Measurements from ENCODE around the gene GSTM3. TPM values are rescaled to one million over a fixed set of nuclear protein-coding genes. Genes with fewer than 3 reads are reported as not detected.
"Not testable (repeated sequence)": the region's sequence is repeated elsewhere in the genome, so short reads cannot be mapped to it uniquely, and the experiment has no call there.

Gene GSTM3
- polyA plus RNA-seq, 1 donor (not counting 4 experiments of a cell fraction or from before 2014, with no cell fraction given): 113 TPM

DNA sequence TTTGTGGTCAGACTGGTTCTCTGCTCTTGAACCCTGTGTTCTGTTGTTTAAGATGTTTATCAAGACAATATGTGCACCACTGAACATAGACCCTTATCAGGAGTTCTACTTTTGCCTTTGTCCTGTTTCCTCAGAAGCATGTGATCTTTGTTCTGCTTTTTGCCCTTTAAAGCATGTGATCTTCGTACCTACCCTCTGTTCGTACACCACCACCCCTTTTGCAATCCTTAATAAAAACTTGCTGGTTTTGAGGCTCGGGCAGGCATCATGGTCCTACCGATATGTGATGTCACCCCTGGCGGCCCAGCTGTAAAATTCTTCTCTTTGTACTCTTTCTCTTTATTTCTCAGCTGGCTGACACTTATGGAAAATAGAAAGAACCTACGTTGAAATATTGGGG is 56.1 kb downstream of the GSTM3 start:
- H3K79me2 ChIP-seq (ENCODE audit: control insufficient read depth, insufficient read depth, low read length); H3K27ac ChIP-seq (ENCODE audit: control insufficient read depth, insufficient read depth, low read length); H3K27me3 ChIP-seq (ENCODE audit: control insufficient read depth, extremely low read depth, insufficient read depth, low read length); H3K9ac ChIP-seq (ENCODE audit: control insufficient read depth, extremely low read depth, insufficient read depth, low read length); H4K20me1 ChIP-seq (ENCODE audit: control insufficient read depth, extremely low read depth, insufficient read depth, low read length); H3K4me2 ChIP-seq (ENCODE audit: control insufficient read depth, extremely low read depth, insufficient read depth, low read depth, low read length); DNase-seq (ENCODE audit: low read depth, low spot score); H3K4me3 ChIP-seq (ENCODE audit: control insufficient read depth in 2 of 3, extremely low read depth in 1 of 3, insufficient read depth in 2 of 3, low read depth in 1 of 3, low read length in 3 of 3); H3K9me3 ChIP-seq (ENCODE audit: control insufficient read depth, low read depth, low read length); H3K9me1 ChIP-seq (ENCODE audit: control insufficient read depth, extremely low read depth, insufficient read depth, low read length); H2AFZ ChIP-seq (ENCODE audit: control insufficient read depth, low read length); H3K36me3 ChIP-seq (ENCODE audit: control insufficient read depth in 2 of 2, extremely low read depth in 1 of 2, insufficient read depth in 2 of 2, low read length in 2 of 2); dilution Hi-C loops (cut with MboI; ENCODE audit: extremely low pct_ligation_motif_present, low sequenced_read_pairs); H3K4me1 ChIP-seq (ENCODE audit: control insufficient read depth, extremely low read depth, insufficient read depth, low read length); FAIRE-seq: not testable (repeated sequence)

Other genes starting within 250 kb of the GSTM3 start
- 4.9 to 7.6 TPM (median 5.0 TPM) in 3 replicates for gene CYB561D1, start 246.9 kb downstream of the GSTM3 start, polyA plus RNA-seq
- gene AMIGO1, start 231.3 kb downstream of the GSTM3 start, polyA plus RNA-seq: 0.20 to 0.26 TPM (median 0.24 TPM) in 3 replicates
- gene GPR61, start 201.2 kb downstream of the GSTM3 start, polyA plus RNA-seq: 0.12 to 0.17 TPM in 2 of 3 replicates, not detected in the other
- 8.3 to 14.1 TPM (median 10.3 TPM) in 3 replicates for gene GNAI3, start 192.4 kb downstream of the GSTM3 start, polyA plus RNA-seq
- gene GNAT2, start 121.4 kb downstream of the GSTM3 start, polyA plus RNA-seq: 0.17 to 0.23 TPM in 2 of 3 replicates, not detected in the other
- 17.6 to 23.6 TPM (median 21.4 TPM) in 3 replicates for gene AMPD2, start 121.2 kb downstream of the GSTM3 start, polyA plus RNA-seq
- gene GSTM4, start 84.9 kb downstream of the GSTM3 start, polyA plus RNA-seq: 13.3 to 15.9 TPM (median 14.1 TPM) in 3 replicates
- gene GSTM2, start 73.0 kb downstream of the GSTM3 start, polyA plus RNA-seq: 11.1 to 14.9 TPM (median 14.7 TPM) in 3 replicates
- 11.2 to 18.2 TPM (median 13.5 TPM) in 3 replicates for gene GSTM1, start 53.2 kb downstream of the GSTM3 start, polyA plus RNA-seq
- gene GSTM5, start 28.8 kb downstream of the GSTM3 start, polyA plus RNA-seq: not detected in 3 replicates
- not detected in 3 replicates for gene EPS8L3, start 22.9 kb upstream of the GSTM3 start, polyA plus RNA-seq
- gene CSF1, start 169.8 kb upstream of the GSTM3 start, polyA plus RNA-seq: 1.5 to 2.3 TPM (median 1.8 TPM) in 3 replicates
- gene AHCYL1, start 243.7 kb upstream of the GSTM3 start, polyA plus RNA-seq: 50.2 to 64.8 TPM (median 61.6 TPM) in 3 replicates

All from keratinocyte (primary cell).